Psoas muscle (tissue), 8 donors: ENCODE measurements around the gene TMEM235. TPM values are rescaled to one million over a fixed set of nuclear protein-coding genes. Genes with fewer than 3 reads are reported as not detected.
A peak's percentile ranks its signal among the peaks of the same experiment; 100 is the strongest.

ENCODE experiments used
- ATAC-seq, 4 donors: fragments of 200-7000 bp; cut with Tn5 transposase; one replicate each; pipeline ENCODE4 v1.9.1; 2020; ENCODE audit warnings: moderate library complexity in 3 of 4, mild to moderate bottlenecking in 2 of 4
- DNase-seq, 2 donors: peaks; one replicate each; pipeline ENCODE4 v3.0.0-alpha.2; 2020
- H3K27ac ChIP-seq: fragments of 200-600 bp; one replicate; pipeline ENCODE4 v1.8.0; 2022
- H3K27me3 ChIP-seq, 3 donors: fragments of 200-600 bp in 1 of 3; one replicate each; pipeline versions ENCODE4 v1.6.1 to v1.8.0; 2013 to 2022; ENCODE audit warnings: low read length in 2 of 3, mild to moderate bottlenecking in 2 of 3, moderate library complexity in 1 of 3; ENCODE audit not compliant: insufficient read depth in 3 of 3
- H3K36me3 ChIP-seq, 2 donors: fragments of 200-600 bp in 1 of 2; one replicate each; pipeline versions ENCODE4 v1.6.1 to v1.8.0; 2013 to 2022; ENCODE audit warnings: low read depth in 1 of 2, mild to moderate bottlenecking in 1 of 2, moderate library complexity in 1 of 2; ENCODE audit not compliant: insufficient read depth in 1 of 2
- H3K4me1 ChIP-seq: fragments of 200-600 bp; one replicate; pipeline ENCODE4 v1.8.0; 2022
- H3K4me3 ChIP-seq: fragments of 200-600 bp; one replicate; pipeline ENCODE4 v1.8.0; 2022; ENCODE audit warnings: mild to moderate bottlenecking
- H3K9me3 ChIP-seq: fragments of 200-600 bp; one replicate; pipeline ENCODE4 v1.8.0; 2022
- CTCF ChIP-seq: fragments of 200-600 bp; IDR thresholded peaks from one replicate; pipeline ENCODE4 v1.8.0; 2022; ENCODE audit warnings: antibody characterized with exemption
- WGBS, 3 donors: extraction: QIAGEN DNeasy Blood & Tissue Kit; methylation state at CpG; one replicate each; pipeline versions ENCODE4 v1.1.6 to v1.1.7; 2013; 5-methylcytosine and 5-hydroxymethylcytosine counted together
- intact Hi-C, 2 donors: fragments of 100-400 bp; cut with DNase I; formaldehyde crosslinking; loops; one replicate each; pipeline versions ENCODE4 v1.11.0 to v1.14.2; 2022
- polyA plus RNA-seq, 3 donors: library from polyadenylated mRNA; stranded (reverse); fragments of 200-250 nt; gene quantifications; one replicate each; pipeline ENCODE4 v1.2.3, GENCODE V29; 2013
- total RNA-seq, 4 donors: library from RNA; stranded (reverse); fragmentation: NEBNext Ultra II Directional in 2 of 4; extraction: Animal tissue kit (Norgen Biotek cat#: 25700) in 2 of 4; gene quantifications; one replicate each; pipeline versions ENCODE4 v1.2.1 to v1.2.4, GENCODE V29; 2021 to 2023
- donor health status: healthy with polysubstance abuse.
- donor health status: DM: no; HTN: no; CAD: no; lungs with moderate emphysema.
- donor health status: Bipolar disorder and iron deficiency.
- donor health status: healthy.
- donor health status: DM: yes; HTN: yes; CAD: no.
- donor health status: DM: no; HTN: no; CAD: no.
- donor health status: DM: no; HTN: no; CAD: no.
- donor health status: DM: yes; HTN: yes; CAD: no.

The TMEM235 gene
- total and polyA plus RNA-seq, 7 donors, result not detected

- H3K9me3 ChIP-seq, result no peaks in the 10 kb centered on the region
- H3K36me3 ChIP-seq, result no peaks in the 10 kb centered on the region
- peaks cover 3% of the 10 kb centered on the region for H3K4me1 ChIP-seq
- no peak overlapping the region for H3K4me3 ChIP-seq
- no peak for ATAC-seq
- H3K27ac ChIP-seq, result peak overlapping the region; percentile 63
- no peaks in the 10 kb centered on the region for H3K27me3 ChIP-seq
- DNase-seq, result peak; percentile 59 to 83
- intact Hi-C loops, result no loop called here
- WGBS, 3 donors, result 43 to 45% (median 43%) methylated on average over 22 to 23 of the region's 23 CpGs
- TF ChIP-seq CTCF, result no peak
Measured at GRCh38 chr17:78258323-78259191, 27.1 kb downstream of the TMEM235 start.

- no peak for DNase-seq
- peak overlapping the region; percentile 30 for H3K27ac ChIP-seq
- ATAC-seq, result no peak
- H3K4me1 ChIP-seq, result no peaks in the 10 kb centered on the region
- H3K4me3 ChIP-seq, result no peak overlapping the region
- H3K36me3 ChIP-seq, result no peaks in the 10 kb centered on the region
- intact Hi-C loops, result no loop called here
- no peak for TF ChIP-seq CTCF
- no peaks in the 10 kb centered on the region for H3K9me3 ChIP-seq
- no peaks in the 10 kb centered on the region for H3K27me3 ChIP-seq
- 78 to 82% (median 80%) methylated on average over 10 of the region's 10 CpGs for WGBS, 3 donors
Measured at GRCh38 chr17:78259192-78259554, 27.7 kb downstream of the TMEM235 start.

GRCh38 chr17:78263063-78263735, 31.8 kb downstream of the TMEM235 start:
- 56 to 64% (median 57%) methylated on average over 23 of the region's 23 CpGs for WGBS, 3 donors
- ATAC-seq, result peak in 1 of 4 donors; percentile 53
- no peaks in the 10 kb centered on the region for H3K36me3 ChIP-seq
- H3K27me3 ChIP-seq, result peaks cover 0 to 2% (median 0%) of the 10 kb centered on the region in 3 donors
- no peaks in the 10 kb centered on the region for H3K9me3 ChIP-seq
- peak in 1 of 2 donors; percentile 70 for DNase-seq
- H3K4me1 ChIP-seq, result peaks cover 12% of the 10 kb centered on the region
- TF ChIP-seq CTCF, result no peak
- no peak overlapping the region for H3K4me3 ChIP-seq
- H3K27ac ChIP-seq, result peak overlapping the region; percentile 2
- intact Hi-C loops, result no loop called here

DNA sequence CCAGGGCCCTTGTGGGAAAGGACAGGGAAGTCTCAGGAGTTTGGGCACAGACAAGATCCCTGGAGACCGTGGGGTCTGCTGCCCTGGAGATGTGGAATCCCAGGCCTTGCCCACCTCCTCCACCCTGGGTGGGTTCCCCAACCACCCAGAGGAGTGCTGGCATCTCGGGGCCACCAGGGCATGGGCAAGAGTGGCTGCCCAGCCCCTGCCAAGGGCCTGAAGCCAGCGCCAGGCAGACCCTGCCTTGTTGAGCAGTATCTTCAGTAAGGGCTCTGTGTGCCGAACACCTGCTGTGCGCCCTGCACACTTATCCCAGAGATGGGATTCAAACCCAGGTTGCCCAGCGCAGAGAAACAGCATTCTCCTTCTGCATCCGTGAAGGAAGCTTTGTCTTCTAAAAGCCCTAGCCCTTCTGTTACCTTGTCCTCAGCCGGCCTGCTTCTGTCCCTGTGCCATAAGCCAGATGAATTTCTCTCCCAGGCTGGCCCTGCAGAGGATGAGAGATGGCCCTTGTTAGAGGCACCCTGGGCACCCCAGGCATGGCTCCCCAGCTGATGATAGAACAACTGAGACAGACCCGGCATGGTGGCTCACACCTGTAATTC, 32.4 kb downstream of the TMEM235 start:
- Histone ChIP-seq H3K27ac (no peak overlapping the region), H3K4me1 (peaks cover 12% of the 10 kb centered on the region), H3K9me3 (no peaks in the 10 kb centered on the region), H3K4me3 (no peak overlapping the region), H3K36me3 (no peaks in the 10 kb centered on the region), H3K27me3 (peaks cover 0 to 3% (median 0%) of the 10 kb centered on the region in 3 donors)
- 91 to 97% (median 92%) methylated on average over 9 of the region's 9 CpGs for WGBS, 3 donors
- no peak for TF ChIP-seq CTCF
- intact Hi-C loops, result no loop called here
- ATAC-seq (no peak), DNase-seq (no peak)
